ENCODE data around the gene TTC9B.
"Not testable (repeated sequence)": the region's sequence is repeated elsewhere in the genome, so short reads cannot be mapped to it uniquely, and the experiment has no call there.

The TTC9B gene

GRCh38 chr19:40231544-40232424, 13.6 kb upstream of the TTC9B start:
- DNase-seq, result no peak

GRCh38 chr19:40231057-40231456, 12.9 kb upstream of the TTC9B start:
- DNase-seq, result no peak

GRCh38 chr19:40229926-40230417, 11.8 kb upstream of the TTC9B start:
- DNase-seq, result no peak

- DNase-seq, result no peak
These were observed 11.3 kb upstream of the TTC9B start for GRCh38 chr19:40229484-40229883.

- no peak for DNase-seq
These were observed 10.7 kb upstream of the TTC9B start for GRCh38 chr19:40228863-40229262.

GRCh38 chr19:40228346-40228745, 10.2 kb upstream of the TTC9B start:
- DNase-seq, result no peak

- no peak for DNase-seq
These were observed 7.5 kb upstream of the TTC9B start for GRCh38 chr19:40225440-40226305.

- DNase-seq, result no peak
These were observed 6.4 kb upstream of the TTC9B start for GRCh38 chr19:40224342-40225150.

GRCh38 chr19:40223135-40223822, 5.1 kb upstream of the TTC9B start:
- no peak for DNase-seq

- DNase-seq, result peak; percentile 59
These were observed 3.9 kb upstream of the TTC9B start for GRCh38 chr19:40221858-40222619.

- no peak for DNase-seq
These were observed 2.5 kb upstream of the TTC9B start for GRCh38 chr19:40220674-40221073.

- peak; percentile 51 for DNase-seq
These were observed 1.6 kb upstream of the TTC9B start for GRCh38 chr19:40219721-40220276.

- not testable (repeated sequence) for DNase-seq
These were observed 845 bp upstream of the TTC9B start for GRCh38 chr19:40219029-40219428.

- DNase-seq, result peak; percentile 12
These were observed 965 bp downstream of the TTC9B start for GRCh38 chr19:40217027-40217810.

- no peak for DNase-seq
These were observed 1.5 kb downstream of the TTC9B start for GRCh38 chr19:40216777-40217026.

GRCh38 chr19:40216013-40216776, 2.0 kb downstream of the TTC9B start:
- no peak for DNase-seq

- DNase-seq, result no peak
These were observed 3.2 kb downstream of the TTC9B start for GRCh38 chr19:40214936-40215335.

GRCh38 chr19:40213882-40214570, 4.2 kb downstream of the TTC9B start:
- no peak for DNase-seq

- DNase-seq, result no peak
These were observed 4.8 kb downstream of the TTC9B start for GRCh38 chr19:40213251-40213829.
